HCT116 (cell line): ENCODE measurements around the gene RBM34. TPM values are rescaled to one million over a fixed set of nuclear protein-coding genes. Genes with fewer than 3 reads are reported as not detected.
A peak's percentile ranks its signal among the peaks of the same experiment; 100 is the strongest.

Source experiments
- ATAC-seq: fragments of 200-7000 bp; cut with Tn5 transposase; 2 replicates; pipeline ENCODE4 v1.9.1; 2020; ENCODE audit warnings: mild to moderate bottlenecking, moderate library complexity
- BruUV-seq: library from RNA; stranded (reverse); fragments of 400-500 nt; replicated peaks from 2 replicates; lab custom pipeline; 2021; lab: Mats Ljungman, UMichigan
- CTCF ChIA-PET: fragments of 300-600 bp; sonication (Branson Sonifier 250); formaldehyde crosslinking; loops from one replicate; lab custom pipeline; 2021; ENCODE audit warnings: antibody characterized with exemption; lab: Charles Lee
- POLR2A ChIA-PET: fragments of 300-600, 350-600 bp; sonication (Branson Sonifier 250); formaldehyde crosslinking; loops from one replicate; lab custom pipeline; 2021; ENCODE audit warnings: antibody characterized with exemption; lab: Charles Lee
- RAD21 ChIA-PET, 2 experiments: fragments of 300-600 bp; sonication (Branson Sonifier 250); formaldehyde crosslinking; loops; one replicate each; lab custom pipeline; 2023; ENCODE audit warnings: low total read pairs in 2 of 2; ENCODE audit not compliant: uncharacterized antibody in 2 of 2, unreplicated experiment in 2 of 2, low non-redundant PET in 1 of 2; lab: Charles Lee
- DNase-seq: peaks from one replicate; pipeline ENCODE4 v3.0.0-alpha.2; 2010; ENCODE audit warnings: low read depth, low spot score
- H2AFZ ChIP-seq: fragments of 200-600 bp; shearing (Covaris generic), sonication (generic); 2 replicates; pipeline ENCODE4 v1.6.1; 2017; ENCODE audit warnings: low read depth, mixed run types, mixed read lengths, antibody characterized with exemption, low read length; ENCODE audit not compliant: poor library complexity, severe bottlenecking
- H3K27ac ChIP-seq: 2 replicates; pipeline ENCODE4 v1.5.1; 2012; ENCODE audit warnings: low read depth, low read length
- H3K27me3 ChIP-seq: fragments of 200-600 bp; sonication (generic); 2 replicates; pipeline ENCODE4 v1.6.1; 2016; ENCODE audit warnings: mixed run types, low read length, mixed read lengths; ENCODE audit not compliant: insufficient read depth
- H3K36me3 ChIP-seq, 2 experiments: fragments of 200-500 bp in 1 of 2; fragments of 200-600 bp in 1 of 2; sonication (Bioruptor generic) in 1 of 2; sonication (generic) in 1 of 2; 2 replicates each; pipeline versions ENCODE4 v1.5.1 to v1.6.1; 2014 to 2016; ENCODE audit warnings: low read length in 2 of 2, inconsistent platforms in 1 of 2, mixed read lengths in 1 of 2, mixed run types in 1 of 2; ENCODE audit not compliant: insufficient read depth in 2 of 2, control insufficient read depth in 1 of 2
- H3K4me1 ChIP-seq, 2 experiments: fragments of 200-600 bp in 1 of 2; sonication (generic) in 1 of 2; 2 replicates each; pipeline versions ENCODE4 v1.5.1 to v1.6.1; 2012 to 2017; ENCODE audit warnings: low read length in 2 of 2, inconsistent platforms in 1 of 2, mild to moderate bottlenecking in 1 of 2, mixed read lengths in 1 of 2, mixed run types in 1 of 2, moderate library complexity in 1 of 2; ENCODE audit not compliant: insufficient read depth in 2 of 2, control insufficient read depth in 1 of 2
- H3K4me2 ChIP-seq: fragments of 200-600 bp; sonication (generic); 2 replicates; pipeline ENCODE4 v1.6.1; 2017; ENCODE audit warnings: mixed run types, low read length, mixed read lengths
- H3K4me3 ChIP-seq, 2 experiments: fragments of 200-600 bp in 1 of 2; sonication (generic) in 1 of 2; replicated peaks in 1 of 2; 2 replicates each; pipeline ENCODE4 v1.5.1; 2011 to 2016; ENCODE audit warnings: low read length in 2 of 2, control low read depth in 1 of 2, low read depth in 1 of 2, mild to moderate bottlenecking in 1 of 2, mixed read lengths in 1 of 2, mixed run types in 1 of 2
- H3K79me2 ChIP-seq: fragments of 200-600 bp; sonication (generic); 2 replicates; pipeline ENCODE4 v1.6.1; 2017; ENCODE audit warnings: mild to moderate bottlenecking, mixed run types, low read length, moderate library complexity, mixed read lengths; ENCODE audit not compliant: insufficient read depth
- H3K9ac ChIP-seq: fragments of 200-600 bp; sonication (generic); 2 replicates; pipeline ENCODE4 v1.6.1; 2016; ENCODE audit warnings: low read length, mixed read lengths
- H3K9me2 ChIP-seq: fragments of 200-600 bp; sonication (generic), shearing (Covaris generic); 2 replicates; pipeline ENCODE4 v1.6.1; 2017; ENCODE audit warnings: mixed run types, mild to moderate bottlenecking, moderate library complexity; ENCODE audit not compliant: insufficient read depth
- H3K9me3 ChIP-seq, 2 experiments: fragments of 200-500 bp in 1 of 2; fragments of 200-600 bp in 1 of 2; sonication (Bioruptor generic) in 1 of 2; sonication (generic) in 1 of 2; 2 replicates each; pipeline ENCODE4 v1.6.1; 2014 to 2017; ENCODE audit warnings: low read length in 2 of 2, mixed read lengths in 2 of 2, inconsistent platforms in 1 of 2, low read depth in 1 of 2, mild to moderate bottlenecking in 1 of 2, mixed run types in 1 of 2, moderate library complexity in 1 of 2; ENCODE audit not compliant: control insufficient read depth in 1 of 2, insufficient read depth in 1 of 2
- H4K20me1 ChIP-seq: fragments of 200-600 bp; sonication (generic), shearing (Covaris generic); 2 replicates; pipeline ENCODE4 v1.6.1; 2017; ENCODE audit warnings: mixed run types, mild to moderate bottlenecking, moderate library complexity; ENCODE audit not compliant: insufficient read depth
- EGR1 ChIP-seq: IDR thresholded peaks from 2 replicates; pipeline ENCODE4 v1.6.1; 2012; ENCODE audit warnings: low read depth
- ELF1 ChIP-seq: IDR thresholded peaks from 2 replicates; pipeline ENCODE4 v1.6.1; 2012; ENCODE audit warnings: low read depth, borderline replicate concordance
- EZH2phosphoT487 ChIP-seq: fragments of 200-600 bp; IDR thresholded peaks from 2 replicates; pipeline ENCODE4 v1.6.1; 2018; ENCODE audit warnings: antibody characterized with exemption, borderline replicate concordance
- RAD21 ChIP-seq: IDR thresholded peaks from 2 replicates; pipeline ENCODE4 v1.6.1; 2012; ENCODE audit warnings: low read depth, mild to moderate bottlenecking
- YY1 ChIP-seq: IDR thresholded peaks from 2 replicates; pipeline ENCODE4 v1.6.1; 2011; ENCODE audit warnings: low read length, low read depth, moderate library complexity, mild to moderate bottlenecking; ENCODE audit not compliant: insufficient replicate concordance; ENCODE audit errors: extremely low read depth
- ZFX ChIP-seq: fragments of 450-650 bp; IDR thresholded peaks from 2 replicates; pipeline ENCODE4 v1.6.1; 2017
- intact Hi-C: fragments of 100-400 bp; cut with micrococcal nuclease; formaldehyde crosslinking; loops from 2 replicates; pipeline ENCODE4 v1.10.0; 2022
- total RNA-seq: library from RNA; stranded (reverse); gene quantifications from one replicate; pipeline ENCODE4 v1.2.1, GENCODE V29; 2021; ENCODE audit not compliant: unreplicated experiment
- TF ChIP-seq, protein P1 (sequence below), 3 experiments: fragments of 200-600 bp in 1 of 3; sonication (generic) in 1 of 3; IDR thresholded peaks in 2 of 3; conservative IDR thresholded peaks in 1 of 3; 2 replicates each; pipeline ENCODE4 v1.5.1; 2012 to 2017; ENCODE audit warnings: low read depth in 2 of 3, low read length in 2 of 3, antibody characterized with exemption in 1 of 3, borderline replicate concordance in 1 of 3, control low read depth in 1 of 3, mild to moderate bottlenecking in 1 of 3, mixed read lengths in 1 of 3, mixed run types in 1 of 3, moderate library complexity in 1 of 3; ENCODE audit not compliant: insufficient read depth in 1 of 3

Gene RBM34
- total RNA-seq, 1 experiment from 2014 or later: 82.0 TPM

DNA sequence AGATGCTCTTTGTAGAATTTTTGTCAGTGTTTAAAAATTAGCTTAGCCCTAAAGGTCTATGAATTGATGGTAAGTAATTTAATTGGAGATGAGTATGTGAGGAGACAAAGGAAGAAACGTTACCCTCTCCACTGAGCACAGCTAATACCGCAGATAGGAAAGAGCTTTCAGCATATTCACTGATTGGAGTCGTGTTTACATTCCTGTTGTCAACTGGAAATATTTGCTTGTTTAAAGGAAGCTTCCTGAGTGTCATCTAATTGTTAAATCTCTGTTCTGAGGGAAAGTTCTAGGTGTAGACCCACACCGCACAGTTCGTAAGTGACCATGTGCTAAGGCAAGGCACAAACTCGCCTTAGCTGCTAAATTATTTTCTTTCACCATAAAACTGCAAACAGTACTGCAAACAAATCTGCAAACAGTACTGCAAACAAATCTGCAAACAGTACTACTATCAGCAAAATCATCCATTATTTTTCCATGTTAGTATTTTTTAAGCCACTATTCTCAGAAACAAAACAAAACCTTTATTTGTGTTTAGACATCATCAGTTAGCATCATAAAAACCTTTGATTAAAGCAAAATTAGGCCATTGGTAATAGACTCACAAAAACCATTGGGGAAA, 65.0 kb downstream of the RBM34 start:
- Histone ChIP-seq H3K4me1 (peaks cover 0 to 8% of the 10 kb centered on the region in 2 experiments; a peak in 2 of 4 replicates), H3K4me3 (no peak overlapping the region), H4K20me1 (no peaks in the 10 kb centered on the region), H3K27ac (no peak overlapping the region), H3K4me2 (no peak overlapping the region), H2AFZ (no peak overlapping the region), H3K79me2 (no peaks in the 10 kb centered on the region), H3K27me3 (no peaks in the 10 kb centered on the region), H3K36me3 (no peaks in the 10 kb centered on the region), H3K9me2 (no peaks in the 10 kb centered on the region), H3K9ac (no peak overlapping the region), H3K9me3 (no peaks in the 10 kb centered on the region)
- DNase-seq (no peak), ATAC-seq (no peak)
- RAD21 ChIA-PET: interaction anchor here in 1 of 2 experiments (0.9 kb wide), 1 partner anchor 597 kb away, joined by 4 read pairs; no protein-coding TSS in a partner anchor
- intact Hi-C loops: no loop called here
- CTCF ChIA-PET: interaction anchor here (0.7 to 1.7 kb wide), 4 partner anchors 10 to 409 kb away, joined by 3 to 5 read pairs (median 5); no protein-coding TSS in a partner anchor
- POLR2A ChIA-PET: no interaction called here
- TF ChIP-seq ELF1: no peak
- TF ChIP-seq ZFX: no peak
- no peak for TF ChIP-seq EGR1
- TF ChIP-seq EZH2phosphoT487: no peak
- no TSS peak for BruUV-seq

DNA sequence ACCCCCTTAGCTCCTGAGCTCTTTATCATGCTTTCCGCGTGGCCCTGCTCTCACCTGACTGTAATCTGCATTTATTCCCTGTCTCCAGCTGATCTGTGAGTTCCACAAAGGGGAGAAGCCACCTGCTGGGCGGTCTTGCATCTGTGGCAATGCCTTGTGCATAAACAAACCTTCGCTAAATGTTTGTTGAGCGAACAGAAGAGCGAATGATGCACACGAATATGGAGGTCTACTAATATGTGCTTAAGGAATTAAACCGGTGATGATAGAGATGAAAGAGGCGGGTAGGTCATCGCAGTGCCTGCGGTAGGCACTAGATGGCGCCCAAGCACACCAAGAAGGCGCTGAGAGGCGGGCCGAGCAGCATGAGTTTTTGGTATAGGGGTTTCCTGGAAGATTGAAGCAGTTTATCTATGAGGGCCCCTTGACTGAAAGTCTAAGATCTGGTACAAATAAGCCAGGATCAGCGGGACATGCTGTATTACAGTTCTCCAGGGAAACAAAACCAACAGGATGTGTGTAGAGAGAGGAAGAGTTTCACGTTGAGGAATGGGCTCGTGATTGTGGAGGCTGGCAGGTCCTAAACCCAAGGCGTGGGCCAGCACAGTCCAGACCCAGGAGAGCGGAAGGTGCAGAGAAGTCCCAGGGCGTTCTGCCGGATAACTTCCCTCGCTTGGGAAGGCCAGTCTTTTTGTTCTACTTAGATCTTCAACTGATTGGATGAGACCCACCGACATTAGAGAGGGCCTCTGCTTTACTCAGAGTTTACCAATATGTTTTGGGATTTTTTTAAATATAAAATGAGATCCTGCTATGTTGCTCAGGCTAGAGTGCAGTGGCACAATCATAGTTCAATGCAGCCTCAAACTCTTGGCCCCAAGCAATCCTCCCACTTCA, 67.1 kb downstream of the RBM34 start:
- TF ChIP-seq, protein P1, sequence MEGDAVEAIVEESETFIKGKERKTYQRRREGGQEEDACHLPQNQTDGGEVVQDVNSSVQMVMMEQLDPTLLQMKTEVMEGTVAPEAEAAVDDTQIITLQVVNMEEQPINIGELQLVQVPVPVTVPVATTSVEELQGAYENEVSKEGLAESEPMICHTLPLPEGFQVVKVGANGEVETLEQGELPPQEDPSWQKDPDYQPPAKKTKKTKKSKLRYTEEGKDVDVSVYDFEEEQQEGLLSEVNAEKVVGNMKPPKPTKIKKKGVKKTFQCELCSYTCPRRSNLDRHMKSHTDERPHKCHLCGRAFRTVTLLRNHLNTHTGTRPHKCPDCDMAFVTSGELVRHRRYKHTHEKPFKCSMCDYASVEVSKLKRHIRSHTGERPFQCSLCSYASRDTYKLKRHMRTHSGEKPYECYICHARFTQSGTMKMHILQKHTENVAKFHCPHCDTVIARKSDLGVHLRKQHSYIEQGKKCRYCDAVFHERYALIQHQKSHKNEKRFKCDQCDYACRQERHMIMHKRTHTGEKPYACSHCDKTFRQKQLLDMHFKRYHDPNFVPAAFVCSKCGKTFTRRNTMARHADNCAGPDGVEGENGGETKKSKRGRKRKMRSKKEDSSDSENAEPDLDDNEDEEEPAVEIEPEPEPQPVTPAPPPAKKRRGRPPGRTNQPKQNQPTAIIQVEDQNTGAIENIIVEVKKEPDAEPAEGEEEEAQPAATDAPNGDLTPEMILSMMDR (IDR thresholded peaks at IDR 0.05 in 2 of 3, conservative IDR thresholded peaks at IDR 0.05 in 1 of 3; ENCODE audit: borderline replicate concordance in 1 of 3, insufficient read depth in 1 of 3, low read depth in 2 of 3, low read length in 2 of 3): peak; percentile 89 to 97 (median 89)
- TF ChIP-seq ELF1: no peak
- TF ChIP-seq YY1: peak; percentile 22
- TF ChIP-seq RAD21: peak; percentile 96
- peaks cover 0 to 8% of the 10 kb centered on the region in 2 experiments; a peak in 2 of 4 replicates for H3K4me1 ChIP-seq
- H3K9me2 ChIP-seq: no peaks in the 10 kb centered on the region
- peak overlapping the region; percentile 86 for H2AFZ ChIP-seq
- no peaks in the 10 kb centered on the region for H4K20me1 ChIP-seq
- no peaks in the 10 kb centered on the region for H3K79me2 ChIP-seq
- no peak overlapping the region for H3K4me3 ChIP-seq
- no peak overlapping the region for H3K27ac ChIP-seq
- peak overlapping the region; percentile 40 for H3K4me2 ChIP-seq
- RAD21 ChIA-PET: no interaction called here
- CTCF ChIA-PET: interaction anchor here (0.6 to 1.4 kb wide), 3 partner anchors 10 to 599 kb away, joined by 3 to 10 read pairs (median 3); no protein-coding TSS in a partner anchor
- no peaks in the 10 kb centered on the region for H3K9me3 ChIP-seq
- DNase-seq: no peak
- POLR2A ChIA-PET: no interaction called here
- no peaks in the 10 kb centered on the region for H3K36me3 ChIP-seq
- intact Hi-C loops: no loop called here
- BruUV-seq: no TSS peak
- H3K9ac ChIP-seq: no peak overlapping the region
- no peaks in the 10 kb centered on the region for H3K27me3 ChIP-seq
- peak; percentile 94 for ATAC-seq
